Mesendoderm (in vitro differentiated cells): ENCODE measurements around the gene CD164.

Experiments used
- DNase-seq: peaks from one replicate; pipeline ENCODE4 v3.0.0; 2013
- H2AK5ac ChIP-seq: 2 replicates; pipeline ENCODE4 v1.6.1; 2013; ENCODE audit warnings: low read length, inconsistent platforms
- H2BK120ac ChIP-seq: 2 replicates; pipeline ENCODE4 v1.6.1; 2013; ENCODE audit warnings: low read depth, mild to moderate bottlenecking, low read length, moderate library complexity, mixed read lengths
- H2BK15ac ChIP-seq: replicated peaks from 2 replicates; pipeline ENCODE4 v1.6.1; 2013; ENCODE audit warnings: low read depth, mild to moderate bottlenecking, moderate library complexity
- H2BK5ac ChIP-seq: 2 replicates; pipeline ENCODE4 v1.6.1; 2013; ENCODE audit warnings: low read length, inconsistent platforms
- H3K18ac ChIP-seq: 2 replicates; pipeline ENCODE4 v1.6.1; 2013; ENCODE audit warnings: mild to moderate bottlenecking, low read length, mixed read lengths
- H3K23ac ChIP-seq: one replicate; pipeline ENCODE4 v1.6.1; 2013; ENCODE audit warnings: low read length
- H3K27ac ChIP-seq: 2 replicates; pipeline ENCODE4 v1.5.1; 2013; ENCODE audit warnings: low read depth, mild to moderate bottlenecking, inconsistent platforms, low read length, moderate library complexity
- H3K27me3 ChIP-seq: 2 replicates; pipeline ENCODE4 v1.6.1; 2013; ENCODE audit warnings: low read length, control low read depth, mild to moderate bottlenecking, inconsistent platforms; ENCODE audit not compliant: insufficient read depth, poor library complexity
- H3K36me3 ChIP-seq: 2 replicates; pipeline ENCODE4 v1.6.1; 2013; ENCODE audit warnings: low read length, inconsistent platforms; ENCODE audit not compliant: control insufficient read depth, insufficient read depth
- H3K4ac ChIP-seq: one replicate; pipeline ENCODE4 v1.6.1; 2013; ENCODE audit warnings: low read depth, mild to moderate bottlenecking, low read length, moderate library complexity
- H3K4me1 ChIP-seq: 2 replicates; pipeline ENCODE4 v1.6.1; 2013; ENCODE audit warnings: low read depth, low read length, inconsistent platforms; ENCODE audit not compliant: control insufficient read depth
- H3K4me2 ChIP-seq: 2 replicates; pipeline ENCODE4 v1.6.1; 2013; ENCODE audit warnings: low read length
- H3K4me3 ChIP-seq: 2 replicates; pipeline ENCODE4 v1.5.1; 2013; ENCODE audit warnings: mild to moderate bottlenecking, low read length
- H3K56ac ChIP-seq: one replicate; pipeline ENCODE4 v1.6.1; 2013; ENCODE audit warnings: low read length
- H3K79me1 ChIP-seq: 2 replicates; pipeline ENCODE4 v1.6.1; 2013; ENCODE audit warnings: low read length, inconsistent platforms
- H3K79me2 ChIP-seq: 2 replicates; pipeline ENCODE4 v1.6.1; 2013; ENCODE audit warnings: mild to moderate bottlenecking, low read length; ENCODE audit not compliant: control insufficient read depth, insufficient read depth
- H3K9ac ChIP-seq: 2 replicates; pipeline ENCODE4 v1.6.1; 2013; ENCODE audit warnings: low read length, inconsistent platforms
- H4K5ac ChIP-seq: one replicate; pipeline ENCODE4 v1.6.1; 2013; ENCODE audit warnings: low read length
- H4K8ac ChIP-seq: one replicate; pipeline ENCODE4 v1.6.1; 2013; ENCODE audit warnings: low read depth, mild to moderate bottlenecking, control low read depth, low read length, moderate library complexity
- WGBS: extraction: QIAGEN DNeasy Blood & Tissue Kit; methylation state at CpG from one replicate; pipeline ENCODE4 v1.1.7; 2013; ENCODE audit warnings: low lambda C conversion rate, missing lambda C conversion rate; ENCODE audit not compliant: insufficient coverage; ENCODE audit errors: extremely low coverage; 5-methylcytosine and 5-hydroxymethylcytosine counted together

Gene CD164

GRCh38 chr6:109373762-109374161, 8.5 kb downstream of the CD164 start:
- no peaks in the 10 kb centered on the region for H3K4me1 ChIP-seq
- H3K4me2 ChIP-seq, result no peak overlapping the region
- H4K5ac ChIP-seq, result no peak overlapping the region
- no peak overlapping the region for H3K23ac ChIP-seq
- H3K27me3 ChIP-seq, result no peaks in the 10 kb centered on the region
- H2BK5ac ChIP-seq, result no peak overlapping the region
- no peak overlapping the region for H2AK5ac ChIP-seq
- DNase-seq, result no peak
- no peak overlapping the region for H2BK15ac ChIP-seq
- H3K18ac ChIP-seq, result no peak overlapping the region
- no peak overlapping the region for H3K56ac ChIP-seq
- H3K4me3 ChIP-seq, result no peak overlapping the region
- no peak overlapping the region for H3K9ac ChIP-seq
- no peak overlapping the region for H3K27ac ChIP-seq
- no peak overlapping the region for H3K4ac ChIP-seq
- peak overlapping the region; percentile 56 for H4K8ac ChIP-seq
- WGBS, result 100% methylated on average over 1 of the region's 4 CpGs
- H2BK120ac ChIP-seq, result no peak overlapping the region
- H3K36me3 ChIP-seq, result peaks cover 6% of the 10 kb centered on the region
- H3K79me1 ChIP-seq, result peaks cover 10% of the 10 kb centered on the region
- peaks cover 15% of the 10 kb centered on the region for H3K79me2 ChIP-seq

- Histone ChIP-seq H3K4me2 (no peak overlapping the region), H2AK5ac (no peak overlapping the region), H3K56ac (no peak overlapping the region), H3K4ac (no peak overlapping the region), H4K8ac (no peak overlapping the region), H3K27me3 (no peaks in the 10 kb centered on the region), H2BK120ac (no peak overlapping the region), H3K18ac (no peak overlapping the region), H3K79me1 (peaks cover 10% of the 10 kb centered on the region), H3K36me3 (peaks cover 6% of the 10 kb centered on the region), H3K79me2 (peaks cover 13% of the 10 kb centered on the region), H3K4me3 (no peak overlapping the region), H2BK15ac (no peak overlapping the region), H4K5ac (no peak overlapping the region), H2BK5ac (no peak overlapping the region), H3K4me1 (no peaks in the 10 kb centered on the region), H3K23ac (no peak overlapping the region), H3K9ac (no peak overlapping the region), H3K27ac (no peak overlapping the region)
- WGBS, result no CpG with 5 or more reads among the region's 4 CpGs
- no peak for DNase-seq
These were observed 8.9 kb downstream of the CD164 start for GRCh38 chr6:109373331-109373730.

GRCh38 chr6:109372130-109372529, 10.1 kb downstream of the CD164 start:
- no peak overlapping the region for H3K4ac ChIP-seq
- H3K27ac ChIP-seq, result no peak overlapping the region
- no peak for DNase-seq
- no CpG with 5 or more reads among the region's 2 CpGs for WGBS
- H3K18ac ChIP-seq, result no peak overlapping the region
- no peak overlapping the region for H3K4me2 ChIP-seq
- H3K27me3 ChIP-seq, result no peaks in the 10 kb centered on the region
- H2BK15ac ChIP-seq, result no peak overlapping the region
- peaks cover 5% of the 10 kb centered on the region for H3K36me3 ChIP-seq
- no peak overlapping the region for H4K5ac ChIP-seq
- H4K8ac ChIP-seq, result no peak overlapping the region
- no peak overlapping the region for H2BK5ac ChIP-seq
- H2BK120ac ChIP-seq, result no peak overlapping the region
- H3K4me1 ChIP-seq, result no peaks in the 10 kb centered on the region
- H2AK5ac ChIP-seq, result no peak overlapping the region
- H3K4me3 ChIP-seq, result no peak overlapping the region
- peaks cover 8% of the 10 kb centered on the region for H3K79me1 ChIP-seq
- peaks cover 5% of the 10 kb centered on the region for H3K79me2 ChIP-seq
- H3K23ac ChIP-seq, result no peak overlapping the region
- H3K56ac ChIP-seq, result no peak overlapping the region
- H3K9ac ChIP-seq, result no peak overlapping the region

GRCh38 chr6:109370792-109371191, 11.5 kb downstream of the CD164 start:
- peaks cover 5% of the 10 kb centered on the region for H3K79me1 ChIP-seq
- no peaks in the 10 kb centered on the region for H3K4me1 ChIP-seq
- no peak overlapping the region for H2BK120ac ChIP-seq
- no peak overlapping the region for H3K4ac ChIP-seq
- H3K27me3 ChIP-seq, result no peaks in the 10 kb centered on the region
- no peak for DNase-seq
- H3K18ac ChIP-seq, result no peak overlapping the region
- H3K36me3 ChIP-seq, result peaks cover 2% of the 10 kb centered on the region
- no peak overlapping the region for H4K8ac ChIP-seq
- peaks cover 2% of the 10 kb centered on the region for H3K79me2 ChIP-seq
- H3K4me2 ChIP-seq, result no peak overlapping the region
- no peak overlapping the region for H3K9ac ChIP-seq
- H2AK5ac ChIP-seq, result no peak overlapping the region
- WGBS, result no CpG with 5 or more reads among the region's 3 CpGs
- H3K4me3 ChIP-seq, result no peak overlapping the region
- no peak overlapping the region for H4K5ac ChIP-seq
- no peak overlapping the region for H3K27ac ChIP-seq
- no peak overlapping the region for H3K56ac ChIP-seq
- no peak overlapping the region for H3K23ac ChIP-seq
- no peak overlapping the region for H2BK15ac ChIP-seq
- no peak overlapping the region for H2BK5ac ChIP-seq

- Histone ChIP-seq H3K18ac (no peak overlapping the region), H3K4ac (no peak overlapping the region), H3K23ac (no peak overlapping the region), H4K5ac (no peak overlapping the region), H3K4me2 (no peak overlapping the region), H3K4me3 (no peak overlapping the region), H3K27me3 (no peaks in the 10 kb centered on the region), H3K79me2 (peaks cover 2% of the 10 kb centered on the region), H3K36me3 (peaks cover 2% of the 10 kb centered on the region), H2AK5ac (no peak overlapping the region), H3K4me1 (no peaks in the 10 kb centered on the region), H3K27ac (no peak overlapping the region), H4K8ac (no peak overlapping the region), H2BK120ac (no peak overlapping the region), H3K79me1 (peaks cover 5% of the 10 kb centered on the region), H2BK15ac (no peak overlapping the region), H2BK5ac (no peak overlapping the region), H3K9ac (no peak overlapping the region), H3K56ac (no peak overlapping the region)
- no peak for DNase-seq
- WGBS, result no CpG with 5 or more reads among the region's 1 CpG
These were observed 11.9 kb downstream of the CD164 start for GRCh38 chr6:109370336-109370735.

- Histone ChIP-seq H4K8ac (no peak overlapping the region), H4K5ac (no peak overlapping the region), H2AK5ac (no peak overlapping the region), H3K27ac (no peak overlapping the region), H2BK15ac (no peak overlapping the region), H3K18ac (no peak overlapping the region), H3K9ac (no peak overlapping the region), H3K23ac (no peak overlapping the region), H3K4ac (no peak overlapping the region), H3K79me2 (peaks cover 2% of the 10 kb centered on the region), H2BK120ac (no peak overlapping the region), H3K27me3 (no peaks in the 10 kb centered on the region), H3K79me1 (peaks cover 5% of the 10 kb centered on the region), H3K4me3 (no peak overlapping the region), H3K4me1 (no peaks in the 10 kb centered on the region), H3K4me2 (no peak overlapping the region), H3K56ac (no peak overlapping the region), H3K36me3 (peaks cover 2% of the 10 kb centered on the region), H2BK5ac (no peak overlapping the region)
- no CpG with 5 or more reads among the region's 4 CpGs for WGBS
- DNase-seq, result no peak
These were observed 12.5 kb downstream of the CD164 start for GRCh38 chr6:109369728-109370127.
